SW 1271 (cell line): ENCODE results near the gene MITF.

Experiments used
- DNase-seq, 2 experiments: peaks; one replicate each; lab custom pipeline; 2025; lab: John Stamatoyannopoulos, UW

Gene MITF

DNA sequence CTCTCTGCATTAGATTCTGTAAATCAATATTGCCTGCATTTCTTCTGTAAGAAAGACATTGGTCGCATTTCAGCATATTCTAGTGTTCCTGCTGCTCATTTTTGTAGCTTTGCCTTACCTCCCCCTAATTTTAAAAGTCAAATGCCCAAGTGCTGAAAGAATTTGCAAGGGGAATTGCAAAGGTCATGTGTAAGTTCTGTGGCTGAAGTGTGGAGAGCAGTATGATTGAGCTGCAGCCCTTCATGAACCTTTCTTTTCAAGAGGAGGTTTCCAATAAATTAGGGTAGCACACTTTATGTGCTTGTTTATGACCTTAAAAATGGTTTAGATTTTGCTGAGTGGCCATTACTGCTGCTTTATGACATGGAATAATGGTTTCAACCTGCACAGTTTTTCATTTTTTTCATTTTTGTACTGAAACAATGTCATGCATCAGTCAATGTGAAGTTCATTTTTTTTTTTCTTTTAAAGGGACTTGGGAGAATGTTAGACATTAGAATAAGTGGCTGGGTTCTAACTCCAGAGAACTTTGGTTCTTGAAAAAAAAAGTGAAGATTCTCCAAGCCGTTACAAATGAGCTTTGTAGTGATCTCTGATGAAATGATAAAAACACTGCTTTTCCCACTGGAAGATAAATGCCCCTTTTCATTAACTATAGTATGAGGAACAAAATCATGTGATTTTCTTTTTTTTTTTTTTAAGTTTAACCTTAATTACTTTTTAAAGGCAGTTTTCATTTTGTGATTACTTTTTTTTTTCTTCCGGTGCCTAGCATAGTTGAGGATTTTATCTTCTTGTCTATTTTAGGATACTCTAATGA lies 99.6 kb downstream of the MITF start:
- no peak for DNase-seq

DNA sequence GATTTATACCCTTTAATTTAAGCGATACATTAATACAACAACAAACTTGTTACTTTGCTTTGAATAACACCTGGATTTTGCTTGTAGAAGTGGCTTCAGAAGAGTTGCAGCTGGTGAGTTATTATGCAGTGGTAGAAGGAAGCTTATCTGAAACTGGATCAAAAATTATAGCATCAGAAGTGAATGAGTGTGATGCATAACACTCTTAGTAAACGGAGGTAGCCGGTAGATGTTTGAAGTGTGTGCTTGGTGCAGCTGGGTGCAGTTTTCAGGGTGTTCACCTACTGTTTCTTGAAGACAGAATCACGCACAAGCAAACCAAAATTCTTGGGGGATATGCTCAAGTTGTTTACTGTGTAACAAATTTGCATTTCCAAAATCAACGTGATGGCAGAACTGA lies 103.1 kb downstream of the MITF start:
- DNase-seq: no peak

DNA sequence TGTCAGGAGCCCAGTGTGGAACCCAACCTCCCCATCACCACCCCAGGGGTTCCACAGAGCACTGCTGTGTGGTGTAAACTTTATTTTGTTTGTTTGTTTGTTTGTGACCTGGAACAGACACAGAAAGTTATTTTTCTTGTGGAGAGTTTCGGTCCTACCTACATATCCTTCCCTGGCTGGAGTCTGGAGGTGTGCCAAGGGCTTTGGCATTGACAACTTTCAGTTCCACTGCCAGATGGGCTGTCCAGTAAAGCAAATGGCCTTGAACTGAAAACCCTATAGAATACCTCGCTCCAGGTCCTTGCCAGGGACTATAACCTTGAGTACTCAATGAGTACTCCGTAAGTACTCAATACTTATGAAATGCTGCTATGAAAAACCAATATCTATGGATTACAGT lies 103.5 kb downstream of the MITF start:
- no peak for DNase-seq

DNA sequence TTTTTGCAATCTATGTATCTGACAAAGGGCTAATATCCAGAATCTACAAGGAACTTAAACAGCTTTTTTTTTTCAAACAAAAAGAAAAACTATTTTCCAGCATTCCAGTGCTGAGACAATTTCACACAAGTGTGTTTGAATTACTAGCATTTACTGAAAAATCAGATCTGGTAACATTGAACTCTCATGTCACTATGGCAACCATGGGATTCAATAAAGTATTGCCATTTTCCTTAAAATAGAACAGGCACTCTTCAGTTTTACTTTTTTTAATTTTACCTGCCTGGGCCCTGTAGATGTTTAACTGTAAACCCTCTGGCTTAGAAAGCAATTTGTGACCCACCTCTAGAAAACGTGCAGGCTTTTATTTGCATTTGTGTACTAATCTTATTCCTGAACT lies 105.4 kb downstream of the MITF start:
- no peak for DNase-seq

DNA sequence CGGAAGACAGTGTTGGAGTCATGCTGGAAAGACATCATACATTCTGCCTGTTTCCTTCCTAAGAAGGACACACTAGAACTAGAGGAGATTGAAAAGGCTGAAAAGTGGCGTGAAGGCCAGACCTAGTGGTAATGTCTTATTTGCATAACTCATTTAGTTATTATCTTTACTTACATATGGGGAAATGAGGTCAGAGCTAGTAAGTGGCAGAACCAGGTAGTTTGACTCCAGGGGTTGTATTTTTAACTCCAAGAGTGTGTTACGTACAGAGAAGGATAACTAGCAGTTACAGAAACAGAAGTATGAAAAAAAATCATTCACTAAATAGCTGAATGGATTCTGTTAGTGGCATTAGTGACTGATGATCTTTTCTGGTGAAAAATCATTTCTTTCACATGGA lies 108.0 kb downstream of the MITF start:
- DNase-seq: no peak

DNA sequence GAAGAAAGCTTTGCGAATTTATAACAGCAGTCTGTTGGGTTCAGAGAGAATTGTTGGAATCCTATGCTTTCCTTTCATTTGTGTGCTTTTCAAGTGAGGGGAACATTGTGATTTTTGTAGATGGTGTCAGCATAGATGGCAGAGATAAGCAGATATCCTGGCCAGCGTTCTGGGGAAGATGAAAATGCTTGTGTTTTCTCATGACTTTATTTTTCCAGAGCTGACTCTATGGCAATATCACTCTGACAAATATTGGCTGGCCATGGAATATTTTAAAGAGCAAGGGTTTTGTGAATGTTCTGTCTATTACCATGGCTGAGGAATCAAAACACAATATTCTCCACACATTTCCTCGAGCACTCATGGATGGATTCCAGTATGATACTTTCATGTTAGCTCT lies 108.8 kb downstream of the MITF start:
- DNase-seq: no peak

DNA sequence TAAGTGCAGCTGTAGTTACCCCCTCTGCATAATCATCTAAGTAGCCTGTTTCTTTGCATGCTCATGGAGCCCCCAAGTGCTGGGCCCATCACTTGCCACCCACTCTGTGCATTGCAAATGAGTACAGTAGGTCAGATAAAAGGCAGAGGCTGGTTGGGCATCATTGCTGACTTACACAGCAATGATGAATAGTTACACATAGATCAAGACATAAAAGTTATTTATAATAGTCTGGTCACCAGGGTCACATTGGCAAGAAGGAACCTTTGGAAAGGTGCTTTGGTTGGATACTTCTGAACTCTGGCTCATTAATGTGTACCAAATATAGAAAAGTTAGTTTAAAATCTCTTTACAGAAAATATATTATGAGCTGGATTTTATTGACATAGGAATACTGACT lies 111.6 kb downstream of the MITF start:
- no peak for DNase-seq

DNA sequence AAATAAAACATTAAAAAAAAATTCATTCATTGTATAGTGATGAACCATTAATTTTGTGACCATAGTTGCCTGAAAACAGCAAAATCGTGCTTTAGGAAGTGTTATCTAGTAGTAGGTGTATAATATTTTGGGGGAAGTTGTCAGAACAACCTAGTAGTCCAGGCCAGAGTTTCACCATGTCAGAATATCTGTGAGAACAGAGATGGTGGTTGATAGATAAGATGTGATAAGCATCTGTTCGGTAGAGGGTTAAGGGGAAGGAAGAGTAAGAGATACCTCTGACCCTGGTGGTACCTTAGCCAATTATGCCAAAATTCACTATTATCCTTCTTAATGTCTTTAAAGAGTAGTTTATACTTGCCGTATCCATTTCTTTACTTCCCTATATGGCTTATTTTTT lies 113.8 kb downstream of the MITF start:
- no peak for DNase-seq

DNA sequence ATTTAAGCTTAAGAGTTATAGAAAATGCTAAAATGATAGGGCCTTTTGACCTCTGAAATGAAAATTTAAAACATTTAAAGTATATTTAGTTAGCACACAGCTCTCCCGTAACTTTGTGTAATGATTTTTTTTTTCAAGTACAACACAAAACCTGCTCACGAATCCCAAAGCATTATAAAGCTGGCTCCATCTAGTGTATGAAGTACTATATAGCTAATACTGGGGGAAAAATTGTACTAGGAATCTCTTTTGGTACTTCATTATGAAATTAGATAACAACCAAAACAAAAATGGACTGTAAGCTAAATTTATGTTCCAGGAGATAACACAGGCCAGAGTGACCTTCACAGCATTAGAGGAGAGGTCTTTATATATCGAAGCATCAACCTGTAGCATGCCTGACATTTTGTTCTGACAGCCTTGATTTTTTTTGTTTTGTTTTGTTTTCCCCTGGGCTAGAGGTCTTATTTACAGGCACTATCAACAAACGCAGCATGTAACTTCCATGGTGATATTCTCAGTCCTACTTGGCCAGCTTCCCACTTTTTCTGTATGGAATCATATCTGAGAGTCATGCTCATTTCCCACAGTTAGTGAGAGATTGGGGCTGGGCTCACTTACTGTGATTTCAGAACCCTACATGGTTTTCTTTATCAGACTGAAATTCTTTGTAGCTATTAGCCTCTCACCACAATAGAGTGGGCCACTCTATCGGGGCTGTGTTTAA lies 116.3 kb downstream of the MITF start:
- peak in 1 of 2 experiments; percentile 17 for DNase-seq

DNA sequence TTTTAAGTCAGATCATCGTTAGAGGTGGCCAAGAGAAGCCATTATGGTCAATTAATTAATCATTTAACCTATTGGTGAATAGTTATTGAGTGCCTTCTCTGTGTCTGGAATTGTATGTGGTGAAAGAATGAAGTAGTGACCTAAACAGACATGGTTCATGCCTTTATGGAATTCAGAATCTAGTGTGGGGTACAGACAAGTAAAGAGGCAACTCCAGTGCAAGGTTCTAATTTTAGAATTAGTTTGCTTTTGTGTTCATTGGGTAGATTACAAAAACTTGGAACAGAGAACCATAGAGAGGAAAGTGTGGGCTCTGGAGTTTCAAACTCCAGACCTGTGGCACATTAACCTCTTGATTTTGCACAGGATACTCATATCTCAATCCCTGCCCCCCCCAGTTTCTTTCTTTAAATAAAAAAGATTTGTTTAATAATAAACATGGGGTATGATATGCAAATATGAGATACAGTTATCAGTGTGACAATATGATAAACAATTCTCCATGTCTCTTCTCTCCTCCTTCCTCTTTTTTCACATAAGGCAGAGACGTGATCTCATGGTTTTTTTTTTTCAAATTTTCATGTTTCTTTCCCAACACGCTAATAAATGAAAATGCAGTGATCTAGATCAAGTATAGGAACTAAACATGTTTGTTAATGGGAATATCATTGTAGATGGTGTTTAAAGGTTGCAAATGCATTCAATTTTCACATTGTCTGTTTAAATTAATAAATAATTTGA lies 117.9 kb downstream of the MITF start:
- DNase-seq: no peak

DNA sequence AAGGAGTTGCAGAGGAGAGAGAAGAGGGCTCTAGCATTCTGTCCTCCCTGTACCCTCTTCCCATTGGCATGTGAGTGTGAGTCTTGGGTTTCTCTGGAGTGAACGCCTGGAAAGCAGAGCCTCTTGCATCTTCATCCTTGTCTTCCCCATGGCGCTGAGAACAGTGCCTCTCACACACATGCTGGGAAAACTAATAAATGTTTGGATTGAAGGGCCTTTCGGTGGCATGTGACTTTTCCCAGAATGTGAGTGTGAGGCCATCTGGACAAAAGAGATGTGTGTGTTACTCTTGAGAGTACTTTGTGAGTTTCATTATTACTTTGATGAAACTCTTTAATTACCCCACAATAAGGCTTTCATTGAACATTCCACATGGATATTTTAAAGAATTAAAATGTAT lies 122.3 kb downstream of the MITF start:
- DNase-seq: no peak

DNA sequence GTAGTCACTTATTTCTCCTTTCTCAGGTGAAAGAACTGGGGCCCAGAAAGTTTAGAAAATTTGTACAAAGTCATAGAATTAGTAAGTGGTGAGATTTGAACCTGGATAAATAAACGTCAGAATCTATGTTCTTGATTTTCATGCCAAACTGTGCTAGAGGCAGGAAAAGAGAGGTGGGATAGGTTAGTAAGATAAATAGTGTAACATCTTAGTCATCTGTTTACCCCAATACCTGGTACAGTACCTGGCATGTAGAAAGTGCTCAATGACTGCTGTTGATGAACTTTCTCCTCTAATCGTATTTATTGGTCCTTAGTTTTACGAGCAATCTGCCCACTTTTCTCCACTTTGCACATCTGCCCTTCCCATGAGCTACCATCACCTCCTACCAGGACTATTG lies 124.9 kb downstream of the MITF start:
- DNase-seq: no peak

DNA sequence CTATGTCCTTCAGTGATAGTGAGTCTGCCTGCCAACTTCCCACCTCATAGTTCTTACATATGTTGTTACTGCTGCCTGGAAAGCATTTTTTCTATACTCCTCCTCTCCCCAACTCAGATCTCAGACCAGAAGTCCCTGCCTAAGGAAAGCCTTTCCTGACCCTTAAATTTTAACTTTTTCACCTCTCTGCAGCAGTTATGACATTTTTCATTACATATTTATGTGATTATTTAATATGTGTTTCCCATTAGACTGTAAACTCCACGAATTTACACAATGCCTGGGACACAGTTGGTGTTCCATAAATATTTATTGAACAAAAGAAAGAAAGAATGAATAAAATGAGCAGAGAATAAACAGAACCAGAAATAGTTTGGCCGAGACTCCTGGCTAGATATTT lies 125.5 kb downstream of the MITF start:
- no peak for DNase-seq

DNA sequence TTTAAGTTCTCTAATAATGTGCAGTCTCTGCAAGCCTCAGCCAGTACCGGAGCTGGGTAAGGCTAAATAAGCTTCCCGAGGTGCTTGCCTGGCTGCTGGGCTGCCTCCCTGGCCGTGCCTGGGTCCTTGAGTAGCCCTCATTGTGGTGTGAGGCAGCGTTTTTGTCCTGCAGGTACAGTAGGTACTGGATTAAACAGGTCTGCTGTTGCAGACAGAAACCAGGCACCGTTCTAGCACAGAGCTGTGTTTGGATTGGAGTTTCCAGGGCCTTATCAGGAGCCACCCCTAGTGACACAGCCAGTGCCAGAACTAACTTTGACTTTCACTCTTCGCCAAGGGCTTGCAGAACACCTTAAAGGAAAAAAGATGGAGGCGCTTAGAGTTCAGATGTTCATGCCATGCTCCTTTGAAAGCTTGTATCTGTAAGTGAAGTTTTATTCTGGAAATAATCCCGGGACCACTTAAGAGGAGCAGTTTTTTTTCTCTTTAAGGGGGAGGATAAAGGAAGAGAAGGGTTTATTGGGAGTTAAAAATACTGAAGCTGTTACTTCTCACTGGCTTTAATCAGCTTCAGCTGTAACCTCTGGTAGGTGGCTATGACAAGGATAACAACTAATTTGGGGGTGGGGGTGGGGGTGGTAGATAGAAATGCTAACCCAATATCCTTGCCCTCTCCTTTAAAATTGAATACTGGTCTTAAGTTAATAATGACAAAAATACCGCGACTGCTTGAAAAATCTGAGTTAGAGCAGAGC lies 126.8 kb downstream of the MITF start:
- DNase-seq: no peak

DNA sequence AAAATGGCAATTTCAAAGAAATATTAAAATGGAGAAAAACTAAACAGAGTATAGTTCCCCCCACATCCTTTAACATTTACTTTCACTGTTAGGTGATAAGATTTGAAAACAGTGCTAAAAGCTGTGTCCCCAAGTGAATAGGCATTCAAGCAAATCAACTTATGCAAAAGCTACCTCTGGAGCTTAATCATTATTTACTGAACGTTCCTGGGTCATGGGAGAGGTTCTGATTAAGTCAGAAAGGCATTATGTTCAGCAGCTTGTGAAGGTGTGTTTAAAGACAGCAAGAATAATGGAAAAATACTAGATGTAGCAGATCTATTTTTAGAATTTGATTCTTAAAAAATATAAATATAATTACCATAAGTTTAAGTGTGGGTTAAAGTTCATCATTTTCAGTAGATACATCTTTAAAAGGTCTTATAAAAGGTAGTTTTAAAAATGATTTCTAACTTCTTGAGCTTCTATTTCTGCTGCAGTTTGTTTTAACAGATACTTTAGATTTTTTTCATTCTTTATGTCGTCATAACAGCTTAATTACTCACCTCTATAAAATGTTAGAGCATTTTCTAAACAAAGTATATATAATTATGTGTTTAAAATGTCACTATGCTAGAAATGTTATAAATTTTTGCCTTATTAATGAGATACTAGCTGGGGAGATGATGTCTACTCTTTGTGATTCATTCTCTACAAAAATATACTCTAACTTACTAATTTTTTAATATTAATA lies 127.9 kb downstream of the MITF start:
- DNase-seq: peak in 1 of 2 experiments; percentile 4

DNA sequence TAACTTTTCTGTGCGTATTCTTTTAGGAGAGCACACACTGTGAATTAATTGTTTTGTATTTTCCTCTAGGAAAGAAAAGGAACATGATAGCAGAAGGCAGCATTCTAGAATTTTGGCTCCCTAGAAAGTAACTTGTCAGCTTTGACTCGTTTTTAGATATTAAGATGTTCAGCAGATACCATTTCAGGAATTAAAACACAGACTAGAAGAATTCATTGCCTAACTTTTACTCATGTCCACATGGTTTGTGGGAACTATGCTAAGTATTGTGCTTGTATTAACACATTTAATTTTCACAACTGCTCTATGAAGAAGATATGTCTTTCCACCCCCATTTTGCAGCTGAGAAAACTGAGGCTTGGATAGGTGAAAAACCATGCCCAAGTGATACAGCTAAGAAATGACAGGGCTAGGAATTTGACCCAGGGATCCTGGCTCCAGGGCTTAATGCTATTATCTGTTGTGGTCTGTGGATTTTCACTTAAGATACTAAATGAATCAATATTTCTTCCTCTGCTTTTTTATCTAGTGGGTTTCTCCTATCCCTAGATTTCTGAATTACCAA lies 128.8 kb downstream of the MITF start:
- DNase-seq: no peak

DNA sequence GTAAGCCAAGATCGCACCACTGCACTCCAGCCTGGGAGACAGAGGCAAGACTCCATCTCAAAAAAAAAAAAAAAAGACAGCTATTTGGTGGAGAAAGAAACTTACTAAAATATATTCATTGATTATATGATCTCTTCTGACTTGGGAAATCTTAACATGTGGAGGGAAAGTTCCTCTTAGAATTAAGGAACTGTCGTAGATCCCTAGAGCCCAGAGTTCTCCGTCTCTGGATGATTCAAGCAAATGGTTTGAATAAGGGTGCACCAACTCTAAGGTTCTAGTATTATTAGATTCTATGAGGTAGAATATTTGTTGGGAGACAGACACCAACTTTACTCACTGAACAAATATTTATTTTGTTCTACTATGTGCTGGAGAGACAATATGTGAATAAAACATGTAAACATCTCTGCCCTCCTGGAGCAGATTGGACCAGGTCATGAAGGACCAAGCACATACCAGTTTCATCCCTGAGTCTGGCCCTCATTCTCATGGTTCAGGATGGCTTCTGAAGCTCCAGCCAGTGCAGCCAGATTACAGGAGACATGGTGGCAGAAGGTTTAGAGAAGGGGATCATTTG lies 129.7 kb downstream of the MITF start:
- no peak for DNase-seq

DNA sequence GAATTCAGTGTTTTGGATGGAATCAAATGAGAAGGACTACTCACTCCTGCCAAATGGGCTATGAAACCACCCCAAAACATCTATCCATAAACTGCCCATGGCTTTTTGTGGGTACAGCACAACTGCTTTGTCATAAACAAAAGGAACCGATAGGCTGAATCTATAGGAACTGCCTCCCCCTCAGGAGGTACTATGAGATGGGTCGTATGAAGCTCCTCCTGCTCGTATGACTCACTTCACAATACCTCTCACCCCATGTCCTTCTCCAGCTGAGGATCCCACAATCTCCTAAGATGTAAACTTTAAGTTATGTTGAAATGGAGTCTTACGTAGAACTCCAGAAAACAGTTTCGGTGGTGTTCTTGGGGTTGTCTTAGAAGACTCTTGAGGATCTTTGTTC lies 130.4 kb downstream of the MITF start:
- no peak for DNase-seq

DNA sequence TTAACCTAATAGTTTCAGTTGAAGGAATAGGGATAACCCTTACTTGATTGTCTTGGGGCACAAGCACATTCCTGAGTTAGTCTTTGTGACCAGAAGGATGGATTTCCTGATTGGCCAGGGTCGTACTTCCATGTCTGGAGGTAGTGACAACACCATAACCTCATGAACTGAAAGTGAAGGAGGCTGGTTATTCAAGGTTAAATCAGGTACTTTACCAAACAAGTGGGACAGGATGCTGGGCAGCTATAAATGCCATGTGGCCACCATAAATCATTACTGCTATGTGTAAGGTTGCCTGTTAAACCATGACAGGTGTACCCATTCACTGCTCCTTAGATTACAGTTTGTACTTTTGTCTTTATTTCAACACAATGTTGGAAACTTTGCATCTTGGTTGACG lies 132.0 kb downstream of the MITF start:
- no peak for DNase-seq

DNA sequence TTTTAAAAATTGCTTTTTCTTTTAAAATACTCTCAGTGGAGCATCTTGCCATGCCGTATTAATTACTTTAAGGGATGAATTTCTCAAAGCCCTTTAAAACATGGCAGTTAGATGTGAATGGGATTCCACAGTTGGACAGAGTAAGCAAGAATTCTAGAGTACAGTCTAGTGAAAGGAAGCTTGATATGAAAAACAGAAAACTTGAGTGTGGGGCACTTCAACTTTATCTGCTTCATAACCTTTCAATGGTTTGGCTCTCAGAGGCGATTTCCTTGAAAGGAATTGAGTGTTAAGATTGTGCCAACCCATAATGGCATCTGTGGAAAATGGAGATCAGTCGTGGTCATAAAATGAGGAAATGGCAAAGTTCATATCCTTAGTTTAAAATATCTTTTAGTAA lies 132.6 kb downstream of the MITF start:
- DNase-seq: no peak
